ENCODE measurements around the gene THRSP.
"Not testable (repeated sequence)": the region's sequence is repeated elsewhere in the genome, so short reads cannot be mapped to it uniquely, and the experiment has no call there.

Gene THRSP, protein sequence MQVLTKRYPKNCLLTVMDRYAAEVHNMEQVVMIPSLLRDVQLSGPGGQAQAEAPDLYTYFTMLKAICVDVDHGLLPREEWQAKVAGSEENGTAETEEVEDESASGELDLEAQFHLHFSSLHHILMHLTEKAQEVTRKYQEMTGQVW

DNA sequence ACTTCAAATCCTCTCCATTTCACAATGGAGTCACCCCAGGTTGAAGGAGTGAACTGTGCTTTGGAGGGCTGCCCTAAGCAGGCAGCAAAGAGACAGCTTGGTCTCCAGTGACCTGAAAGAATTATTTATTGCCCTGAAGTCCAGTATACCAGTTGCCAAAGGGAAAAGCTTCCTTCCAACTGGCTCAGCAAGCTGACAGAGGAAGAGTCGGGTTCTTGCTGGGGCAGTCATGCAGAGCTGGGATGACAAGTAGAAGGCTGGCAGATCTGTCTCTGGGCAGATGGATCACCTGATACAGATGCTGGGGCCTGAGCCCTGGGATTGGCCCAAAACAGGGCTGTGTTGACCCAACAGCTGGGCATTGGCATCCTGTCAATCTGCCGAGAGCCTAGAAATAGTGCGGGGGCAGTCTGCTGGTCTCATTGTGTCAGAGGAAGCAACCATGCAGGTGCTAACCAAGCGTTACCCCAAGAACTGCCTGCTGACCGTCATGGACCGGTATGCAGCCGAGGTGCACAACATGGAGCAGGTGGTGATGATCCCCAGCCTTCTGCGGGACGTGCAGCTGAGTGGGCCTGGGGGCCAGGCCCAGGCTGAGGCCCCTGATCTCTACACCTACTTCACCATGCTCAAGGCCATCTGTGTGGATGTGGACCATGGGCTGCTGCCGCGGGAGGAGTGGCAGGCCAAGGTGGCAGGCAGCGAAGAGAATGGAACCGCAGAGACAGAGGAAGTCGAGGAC, at the start of gene THRSP:
TSS of gene THRSP (plus strand) at position 422 of the 742 bp plus-strand sequence. CDS start at position 443, 21 bp downstream.
- DNase-seq (ENCODE audit: low read depth, low spot score): no peak

DNA sequence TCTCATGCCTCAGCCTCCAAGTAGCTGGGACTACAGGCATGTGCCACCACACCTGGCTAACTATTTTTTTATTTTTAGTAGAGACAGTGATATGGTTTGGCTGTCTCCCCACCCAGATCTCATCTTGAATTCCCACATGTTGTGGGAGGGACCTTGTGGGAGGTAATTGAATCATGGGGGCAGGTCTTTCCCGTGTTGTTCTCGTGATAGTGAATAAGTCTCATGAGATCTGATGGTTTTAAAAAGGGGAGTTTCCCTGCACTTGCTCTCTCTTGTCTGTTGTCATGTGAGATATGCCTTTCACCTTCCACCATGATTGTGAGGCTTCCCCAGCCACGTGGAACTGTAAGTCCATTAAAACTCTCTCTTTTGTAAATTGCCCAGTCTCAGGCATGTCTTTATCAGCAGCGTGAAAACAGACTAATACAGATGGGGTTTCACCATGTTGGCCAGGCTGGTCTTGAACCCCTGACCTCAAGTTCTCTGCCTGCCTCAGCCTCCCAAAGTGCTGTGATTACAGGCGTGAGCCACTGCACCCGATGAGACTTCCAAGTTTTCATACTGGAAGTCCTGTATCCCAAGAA, 48.6 kb upstream of the THRSP start:
- not testable (repeated sequence) for DNase-seq (ENCODE audit: low read depth, low spot score)

DNA sequence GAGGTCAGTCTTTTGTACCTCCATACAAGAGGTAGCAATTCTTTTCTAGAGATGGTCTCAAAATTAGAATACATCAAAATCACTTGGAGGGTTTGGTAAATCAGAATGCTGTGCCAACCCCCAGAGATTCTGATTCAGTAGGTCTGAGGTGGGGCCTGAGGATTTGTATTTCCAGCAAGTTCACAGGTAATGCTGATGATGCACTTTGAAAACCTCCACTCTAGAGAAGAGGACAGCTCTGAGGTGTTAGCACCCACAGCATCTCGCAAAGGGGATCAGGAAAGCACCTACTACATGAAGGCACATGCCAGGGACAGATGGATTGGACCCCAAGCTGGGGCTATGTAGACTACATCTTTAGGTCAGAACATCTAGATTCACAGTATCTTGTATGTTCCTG, 47.8 kb upstream of the THRSP start:
- no peak for DNase-seq (ENCODE audit: low read depth, low spot score)

DNA sequence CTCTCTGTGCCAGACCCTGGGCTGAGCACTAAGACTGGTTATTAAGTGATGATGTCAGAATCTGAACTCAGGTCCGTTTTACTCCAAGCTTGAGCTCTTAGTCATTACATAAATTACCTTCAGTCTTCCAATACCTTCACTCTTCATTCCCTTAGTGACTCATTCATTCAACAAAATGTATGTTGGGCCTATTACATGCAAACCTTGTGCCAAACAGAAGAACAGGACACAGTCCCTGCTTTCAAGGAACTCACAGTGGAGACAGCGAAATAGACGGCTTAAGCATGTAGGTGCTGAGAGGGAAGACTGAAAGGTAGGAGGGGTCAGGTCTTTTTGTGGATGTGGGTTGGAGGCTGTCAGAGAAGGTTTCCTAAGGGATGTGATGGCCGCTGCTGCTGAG, 43.9 kb upstream of the THRSP start:
- DNase-seq (ENCODE audit: low read depth, low spot score): no peak

DNA sequence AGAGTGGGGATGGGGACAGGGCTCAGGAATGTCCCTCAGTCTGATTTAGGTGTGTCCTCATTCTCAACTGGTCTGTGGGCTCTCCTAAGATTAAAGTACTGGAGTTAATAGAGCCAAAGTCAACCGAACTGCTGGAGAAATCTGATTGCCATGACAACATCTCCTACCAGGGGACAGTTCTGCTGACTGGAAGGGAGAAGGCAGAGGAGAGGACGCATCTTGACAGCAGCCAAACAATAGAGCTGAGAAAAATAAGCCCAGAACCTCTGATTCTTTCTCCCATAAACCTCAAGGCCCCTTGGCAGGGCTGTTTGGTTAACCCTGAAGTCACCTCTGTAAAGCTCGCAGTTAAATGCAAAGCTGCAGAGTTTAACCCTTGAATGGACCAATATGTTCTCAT, 43.4 kb upstream of the THRSP start:
- DNase-seq (ENCODE audit: low read depth, low spot score): no peak

DNA sequence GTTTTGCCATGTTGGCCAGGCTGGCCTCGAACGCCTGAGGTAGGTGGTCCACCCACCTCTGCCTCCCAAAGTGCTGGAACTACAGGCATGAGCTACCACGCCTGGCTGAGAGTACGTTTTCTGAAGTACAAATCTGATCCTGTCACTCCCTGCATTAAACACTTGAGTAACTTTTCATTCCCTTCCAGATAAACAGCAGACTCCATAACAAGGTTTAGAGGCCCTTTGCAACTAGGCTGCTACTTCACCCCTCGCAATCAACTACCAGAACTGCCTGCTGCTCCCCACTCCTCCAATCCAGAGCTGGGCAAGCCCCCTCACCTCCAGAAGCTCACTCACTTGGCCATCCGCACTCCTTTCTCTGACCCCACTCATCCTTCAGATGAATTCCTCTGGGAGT, 42.0 kb upstream of the THRSP start:
- no peak for DNase-seq (ENCODE audit: low read depth, low spot score)

DNA sequence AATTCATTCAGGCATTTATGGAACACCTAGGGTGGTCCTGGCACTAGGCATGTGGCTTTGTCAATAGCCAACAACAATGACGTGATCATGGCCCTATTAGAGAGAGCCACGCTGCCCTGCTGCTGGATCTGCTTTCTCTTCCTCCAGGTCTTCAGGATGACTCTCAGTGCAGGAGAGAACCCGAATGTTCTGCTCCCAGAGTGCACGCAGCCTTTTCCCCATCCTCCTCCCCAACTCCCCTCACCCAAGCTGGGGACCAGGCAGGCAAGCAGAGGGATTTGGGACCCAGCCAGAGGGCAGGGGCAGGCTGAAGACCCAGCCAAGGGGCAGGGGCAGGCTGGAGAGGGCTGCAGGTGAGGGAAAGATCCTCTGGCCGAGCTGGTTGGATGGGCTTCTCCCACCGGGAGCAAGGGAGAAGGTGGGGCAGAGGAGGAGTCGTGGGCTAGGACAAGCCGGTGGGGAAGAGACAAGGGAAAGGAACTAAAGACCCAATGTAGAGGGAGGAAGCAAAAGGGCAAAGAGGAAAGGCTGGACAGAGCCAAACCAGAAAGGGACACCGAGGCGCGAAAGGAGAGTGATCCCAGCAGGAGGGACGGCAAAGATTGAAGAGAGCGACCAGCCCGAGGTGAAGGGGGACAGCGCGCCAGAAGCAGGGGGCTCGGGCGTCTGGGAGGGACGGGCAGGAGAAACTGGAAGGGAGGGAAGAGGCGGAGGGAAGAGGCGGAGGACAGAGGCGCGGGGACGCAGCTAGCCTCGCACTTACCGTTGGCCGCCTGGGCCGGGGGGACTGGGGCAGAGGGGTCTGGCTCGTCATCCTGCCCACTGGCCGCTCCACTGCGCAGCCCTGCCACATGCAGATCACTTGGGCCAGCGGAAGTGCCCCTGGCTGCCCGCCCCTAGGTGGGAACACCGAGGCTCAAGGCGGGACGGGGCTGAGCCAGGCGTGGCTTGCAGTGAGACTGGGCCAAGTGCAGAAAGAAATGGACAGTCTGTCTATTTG, 41.0 kb upstream of the THRSP start, which contains the start of gene KCTD14:
TSS of gene KCTD14 (minus strand) at position 880 of the 1,000 bp plus-strand sequence. CDS start at position 853, 27 bp downstream.
- no peak for DNase-seq (ENCODE audit: low read depth, low spot score)

DNA sequence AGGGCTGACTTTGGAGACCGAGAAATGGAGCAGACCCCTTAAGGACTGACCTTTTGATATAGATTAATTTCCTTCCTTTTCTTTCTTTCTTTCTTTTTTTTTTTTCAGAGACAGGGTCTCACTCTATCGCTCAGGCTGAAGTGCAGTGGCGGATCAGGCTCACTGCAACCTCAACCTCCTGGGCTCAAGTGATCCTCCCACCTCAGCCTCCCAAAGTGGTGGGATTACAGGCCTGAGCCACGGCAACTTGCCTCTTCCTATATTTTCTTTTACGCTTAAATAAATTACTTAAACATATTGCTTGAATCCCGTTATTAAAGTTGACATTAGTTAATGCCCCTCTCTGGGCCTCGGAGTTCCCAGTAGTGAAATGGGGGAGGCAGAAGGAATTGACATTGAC, 40.2 kb upstream of the THRSP start:
- DNase-seq (ENCODE audit: low read depth, low spot score): no peak

DNA sequence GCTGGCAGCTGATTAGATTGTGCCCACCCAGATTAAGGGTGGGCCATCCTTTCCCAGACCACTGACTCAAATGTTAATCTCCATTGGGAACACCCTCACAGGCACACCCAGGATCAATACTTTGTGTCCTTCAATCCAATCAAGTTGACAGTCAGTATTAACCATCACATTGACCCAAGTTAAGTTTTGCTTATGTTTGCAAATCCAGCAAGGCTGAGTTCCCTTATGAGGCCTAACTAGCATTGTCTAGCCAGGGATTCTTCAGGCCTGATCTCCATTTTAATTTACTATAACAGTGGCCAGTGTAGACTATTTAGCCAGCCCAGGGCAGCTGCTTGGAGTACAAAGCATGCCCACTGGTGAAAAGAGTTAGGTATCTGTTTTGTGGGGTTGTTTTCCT, 38.3 kb upstream of the THRSP start:
- no peak for DNase-seq (ENCODE audit: low read depth, low spot score)

DNA sequence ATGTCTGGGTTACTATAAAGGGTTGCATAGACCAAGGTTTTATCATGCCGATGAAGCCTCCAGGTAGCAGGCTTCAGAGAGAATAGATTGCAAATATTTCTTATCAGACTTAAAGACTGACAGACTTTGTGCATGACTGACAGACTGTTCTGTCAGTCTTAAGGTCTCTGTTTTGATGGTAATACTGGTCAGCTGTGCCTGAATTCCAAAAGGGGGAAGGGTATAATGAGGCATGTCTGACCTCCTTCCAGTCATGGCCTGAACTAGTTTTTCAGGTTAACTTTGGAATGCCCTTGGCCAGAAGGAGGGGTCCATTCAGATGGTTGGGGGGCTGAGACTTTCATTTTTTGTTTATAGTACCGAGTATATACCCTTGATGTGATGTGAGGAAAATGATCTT, 35.9 kb upstream of the THRSP start:
- DNase-seq (ENCODE audit: low read depth, low spot score): no peak

DNA sequence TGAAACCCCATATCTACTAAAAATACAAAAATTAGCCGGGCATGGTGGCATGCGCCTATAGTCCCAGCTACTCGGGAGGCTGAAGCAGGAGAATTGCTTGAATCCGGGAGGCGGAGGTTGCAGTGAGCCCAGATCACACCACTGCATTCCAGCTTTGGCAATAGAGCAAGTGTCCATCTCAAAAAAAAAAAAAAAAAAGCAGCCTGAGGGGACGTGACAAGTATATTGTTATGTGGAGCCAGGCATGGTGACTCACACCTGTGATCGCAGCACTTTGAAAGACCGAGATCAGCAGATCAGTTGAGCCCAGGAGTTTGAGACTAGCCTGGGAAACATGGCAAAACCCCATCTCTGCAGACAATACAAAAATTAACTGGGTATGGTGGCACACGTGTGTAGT, 35.2 kb upstream of the THRSP start:
- not testable (repeated sequence) for DNase-seq (ENCODE audit: low read depth, low spot score)

DNA sequence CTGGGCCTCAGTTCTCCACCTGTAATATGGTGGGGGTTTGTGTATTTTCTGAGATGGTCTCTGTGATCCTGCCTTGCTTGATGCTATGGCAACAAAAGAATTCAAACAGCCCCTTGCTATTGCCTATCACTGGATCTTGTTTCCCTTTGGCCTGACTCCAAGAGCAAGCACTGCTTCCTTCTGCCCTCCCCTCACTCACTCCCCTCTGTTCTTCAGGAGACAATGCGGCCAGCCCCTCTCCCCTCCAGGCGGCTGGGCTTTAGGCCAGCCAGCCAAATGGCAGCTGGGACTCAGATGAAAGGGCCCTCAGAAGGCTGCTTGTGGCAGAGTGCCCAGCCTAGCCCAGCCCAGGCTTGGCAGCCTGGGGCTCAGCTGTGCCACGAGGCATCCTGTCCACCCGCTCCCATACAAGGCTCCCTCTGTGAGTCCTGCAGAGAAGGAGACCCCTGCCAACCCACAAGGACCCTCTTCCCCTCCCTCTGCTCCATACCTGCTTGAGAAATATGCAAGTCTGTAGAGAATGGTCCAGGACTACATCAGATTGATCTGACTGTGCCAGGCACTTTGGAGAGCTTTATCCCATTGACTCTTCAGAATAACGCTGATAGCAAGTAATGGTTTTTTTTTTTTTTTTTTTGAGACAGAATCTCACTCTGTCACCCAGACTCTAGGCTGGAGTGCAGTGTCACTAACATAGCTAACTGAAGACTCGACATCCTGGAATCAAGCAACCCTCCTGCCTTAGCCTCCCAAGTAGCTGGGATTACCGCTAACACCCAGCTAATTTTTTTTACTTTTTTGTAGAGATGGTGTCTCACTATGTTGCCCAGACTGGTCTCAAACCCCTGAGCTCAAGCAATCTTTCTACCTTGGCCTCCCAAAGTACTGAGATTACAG, 33.0 kb upstream of the THRSP start:
- no peak for DNase-seq (ENCODE audit: low read depth, low spot score)

DNA sequence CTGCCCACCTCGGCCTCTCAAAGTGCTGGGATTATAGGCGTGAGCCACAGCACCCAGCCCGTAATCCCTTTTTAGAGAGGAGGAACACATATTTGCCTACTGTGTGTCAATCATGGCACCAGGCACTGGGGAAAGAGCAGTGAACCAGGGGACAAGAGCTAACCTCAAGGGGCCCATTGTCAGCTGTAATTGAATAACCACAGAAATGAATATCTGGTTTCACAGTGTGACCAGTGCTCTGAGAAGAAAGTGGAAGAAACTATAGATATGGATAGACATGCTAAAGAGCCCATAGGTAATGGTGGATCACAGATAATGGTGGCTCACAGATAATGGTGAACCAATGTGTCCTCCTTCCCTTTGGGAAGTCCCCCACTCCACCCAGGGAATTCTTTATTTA, 32.0 kb upstream of the THRSP start:
- DNase-seq (ENCODE audit: low read depth, low spot score): no peak

DNA sequence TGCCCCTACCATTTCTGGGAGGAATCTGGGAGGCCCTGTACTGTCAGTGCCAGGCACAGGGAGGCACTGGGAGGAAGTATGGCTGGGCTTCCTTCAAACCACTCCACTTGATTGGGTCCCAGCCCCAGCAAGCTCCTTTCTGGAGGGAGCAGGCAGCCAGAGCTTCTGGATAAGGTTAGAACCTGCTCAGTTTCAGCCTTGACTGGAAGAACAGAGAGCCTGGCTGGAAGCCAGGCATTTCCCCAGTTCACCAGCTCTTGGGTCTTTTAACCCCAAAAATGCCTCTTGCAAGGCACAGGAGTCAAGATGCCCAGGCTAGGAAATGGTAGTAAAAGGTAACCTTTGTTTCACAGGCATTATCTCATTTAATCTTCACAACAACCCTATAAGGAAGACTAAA, 31.6 kb upstream of the THRSP start:
- DNase-seq (ENCODE audit: low read depth, low spot score): no peak

DNA sequence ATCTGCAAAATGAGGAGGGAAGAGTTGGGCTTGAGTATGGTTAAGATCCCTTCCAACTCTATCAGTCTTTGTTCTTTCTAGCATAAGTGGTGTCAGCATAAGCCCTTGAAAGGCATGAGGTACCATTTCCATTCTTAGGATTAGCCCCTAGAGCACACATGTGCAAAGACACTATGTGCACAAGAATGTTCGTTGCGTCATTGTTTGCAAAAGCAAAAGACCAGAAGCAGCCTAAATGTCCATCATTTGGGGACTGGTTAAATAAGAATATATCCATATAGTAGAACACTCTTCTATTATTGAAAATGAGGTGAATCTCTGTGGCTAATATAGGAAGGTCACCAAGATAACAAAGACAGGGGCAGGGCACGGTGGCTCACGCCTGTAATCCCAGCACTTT, 30.6 kb upstream of the THRSP start:
- DNase-seq (ENCODE audit: low read depth, low spot score): no peak

DNA sequence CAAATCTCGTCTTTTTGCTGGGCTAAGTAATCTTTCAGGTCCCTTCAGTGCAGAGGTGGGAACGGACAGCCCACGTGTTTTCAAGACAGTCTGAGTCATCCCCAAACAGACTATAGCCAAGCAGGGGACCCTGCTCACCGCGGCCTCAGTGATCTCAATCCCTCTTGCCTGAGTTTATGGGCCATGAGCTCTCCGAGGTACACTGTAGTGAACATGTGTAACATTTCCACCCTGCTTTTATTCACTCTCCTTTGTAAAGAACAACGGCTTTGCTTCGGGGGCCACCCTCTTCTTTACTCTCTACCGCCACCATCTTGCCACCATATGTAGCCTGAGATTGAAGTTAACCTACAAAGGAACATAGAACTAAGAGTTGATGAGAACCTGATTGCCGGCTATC, 29.0 kb upstream of the THRSP start:
- no peak for DNase-seq (ENCODE audit: low read depth, low spot score)

DNA sequence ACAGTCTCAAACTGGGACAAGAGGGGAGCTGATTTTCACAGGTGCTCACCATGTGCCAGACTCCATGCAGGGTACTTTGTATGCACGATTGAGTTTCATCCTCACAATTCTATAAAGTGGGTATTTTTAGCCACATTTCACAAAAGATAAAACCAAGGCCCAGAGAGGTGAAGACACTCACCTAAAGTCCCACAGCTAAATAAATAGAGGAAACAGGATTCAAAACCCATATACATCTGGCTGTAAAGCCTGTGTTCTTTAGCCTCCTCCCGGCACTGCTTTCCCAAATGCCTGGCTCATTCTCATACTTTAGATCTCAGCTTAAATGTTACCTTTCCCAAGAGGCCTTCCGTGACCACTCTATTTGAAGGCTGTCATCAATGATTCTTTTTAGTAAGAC, 27.3 kb upstream of the THRSP start:
- DNase-seq (ENCODE audit: low read depth, low spot score): no peak

DNA sequence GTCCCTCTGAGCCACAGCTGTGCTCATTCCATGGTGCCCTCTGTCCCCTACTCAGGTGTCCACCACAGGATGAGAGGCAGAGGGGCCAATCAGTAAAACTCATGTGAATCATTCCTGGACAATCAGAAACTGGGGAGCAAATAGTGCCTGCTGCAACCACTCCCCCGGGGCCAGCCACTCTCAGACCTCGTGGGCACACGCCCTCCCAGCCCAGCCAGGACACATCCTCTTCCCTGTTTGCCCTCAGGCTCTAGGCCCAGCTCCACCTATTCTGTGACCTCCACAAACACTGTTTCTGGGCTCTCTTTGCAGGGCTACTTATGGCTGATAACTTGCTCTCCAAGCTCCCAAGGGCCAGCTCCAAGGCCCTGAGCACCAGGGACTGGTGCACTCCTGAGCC, 26.6 kb upstream of the THRSP start:
- no peak for DNase-seq (ENCODE audit: low read depth, low spot score)

DNA sequence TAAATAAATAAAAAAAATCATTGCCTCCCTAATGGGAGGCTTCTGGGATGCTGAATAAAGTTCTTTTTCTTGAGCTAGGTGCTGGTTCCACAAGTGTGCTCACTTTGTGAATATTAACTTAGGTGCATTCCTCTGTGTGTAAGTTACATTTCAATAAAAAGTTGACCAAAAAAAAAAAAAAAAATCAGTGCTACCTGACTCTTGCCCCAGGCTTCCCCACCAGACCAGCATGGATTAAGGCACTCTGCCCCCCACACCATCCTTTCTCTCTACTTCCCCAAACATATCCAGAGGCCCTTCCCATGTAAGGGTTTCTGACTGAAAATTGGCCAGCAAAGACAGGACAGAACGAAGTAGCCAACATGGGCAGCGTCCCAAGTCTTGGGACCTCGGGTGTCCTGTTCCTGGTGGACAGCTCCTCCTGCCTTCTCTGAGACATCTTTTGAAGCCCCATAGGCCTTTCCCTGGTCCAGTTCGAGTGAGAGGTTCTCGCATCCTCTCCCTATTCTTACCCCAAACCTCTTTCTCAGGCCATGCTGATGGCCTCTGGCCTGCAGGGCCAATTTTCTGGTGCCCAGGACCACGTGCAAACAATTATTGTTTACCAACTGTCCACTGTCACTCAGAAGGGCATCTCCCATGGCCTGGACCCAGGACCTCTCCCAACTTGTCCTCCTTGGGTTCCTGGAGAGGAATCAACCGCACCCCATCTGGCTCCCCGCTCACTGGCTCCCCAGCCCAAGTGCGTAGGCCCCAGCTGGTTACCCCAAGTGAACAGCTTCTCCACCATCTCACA, 25.6 kb upstream of the THRSP start:
- no peak for DNase-seq (ENCODE audit: low read depth, low spot score)

DNA sequence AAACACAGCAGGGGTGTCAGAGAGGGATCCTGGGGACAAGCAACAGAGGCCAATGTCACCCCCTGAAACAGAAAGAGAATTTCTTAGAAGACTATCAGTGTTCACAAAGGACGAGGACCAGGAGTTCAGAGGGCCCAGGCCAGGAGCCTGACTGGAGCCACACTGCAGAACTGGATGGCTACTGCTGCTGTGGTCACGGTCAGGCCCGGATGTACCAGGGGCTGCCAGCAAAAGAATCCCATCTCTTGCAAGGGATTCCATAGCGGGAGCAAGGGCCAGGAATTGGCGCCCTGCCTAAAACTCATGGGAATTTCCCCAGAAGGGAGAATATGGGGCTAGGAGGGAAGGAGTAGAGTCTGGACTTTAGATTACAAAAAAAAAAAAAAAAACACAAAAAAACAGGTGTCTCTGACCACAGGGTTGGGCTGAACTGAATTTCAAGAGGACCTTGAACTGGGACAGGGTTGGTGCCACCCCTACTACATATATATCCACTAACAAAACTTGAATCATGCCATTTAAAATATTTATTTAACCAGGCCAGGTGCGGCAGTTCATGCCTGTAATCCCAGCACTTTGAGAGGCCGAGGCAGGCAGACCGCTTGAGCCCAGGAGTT, 24.9 kb upstream of the THRSP start:
- no peak for DNase-seq (ENCODE audit: low read depth, low spot score)

Measured in activated CD4-positive, CD25-positive, alpha-beta regulatory T cell treated with anti-CD3 and anti-CD28 coated beads, Interleukin-2, amount 50 U/mL, for 16 hours (primary cell).